ENCODE measurements around the gene DZANK1. TPM values are rescaled to one million over a fixed set of nuclear protein-coding genes. Genes with fewer than 3 reads are reported as not detected.
"Not testable (repeated sequence)": the region's sequence is repeated elsewhere in the genome, so short reads cannot be mapped to it uniquely, and the experiment has no call there.

DZANK1 gene
- total RNA-seq, 1 donor from 2014 or later = 7.1 TPM

GRCh38 chr20:18377896-18378481, 88.8 kb downstream of the DZANK1 start:
- no peak for DNase-seq (ENCODE audit: low spot score)

- DNase-seq (ENCODE audit: low spot score) = not testable (repeated sequence)
Observed at GRCh38 chr20:18375551-18375950, 91.3 kb downstream of the DZANK1 start.

GRCh38 chr20:18372296-18372695, 94.5 kb downstream of the DZANK1 start:
- no peak for DNase-seq (ENCODE audit: low spot score)

GRCh38 chr20:18364768-18365167, 102.1 kb downstream of the DZANK1 start:
- DNase-seq (ENCODE audit: low spot score) = no peak

- no peak for DNase-seq (ENCODE audit: low spot score)
Observed at GRCh38 chr20:18363708-18364107, 103.1 kb downstream of the DZANK1 start.

- no peak for DNase-seq (ENCODE audit: low spot score)
Observed at GRCh38 chr20:18362916-18363315, 103.9 kb downstream of the DZANK1 start.

- no peak for DNase-seq (ENCODE audit: low spot score)
Observed at GRCh38 chr20:18361678-18362077, 105.2 kb downstream of the DZANK1 start.

- no peak for DNase-seq (ENCODE audit: low spot score)
Observed at GRCh38 chr20:18360635-18361034, 106.2 kb downstream of the DZANK1 start.

GRCh38 chr20:18359854-18360253, 107.0 kb downstream of the DZANK1 start:
- DNase-seq (ENCODE audit: low spot score) = no peak

GRCh38 chr20:18349749-18350148, 117.1 kb downstream of the DZANK1 start:
- not testable (repeated sequence) for DNase-seq (ENCODE audit: low spot score)

Other genes with a start within 250 kb of the DZANK1 start
- 17.3 TPM for gene ZNF133, start 178.5 kb downstream of the DZANK1 start, total RNA-seq
- gene POLR3F, start 360 bp upstream of the DZANK1 start, total RNA-seq = 9.7 TPM
- 10.7 TPM for gene RBBP9, start 30.2 kb upstream of the DZANK1 start, total RNA-seq
- 63.2 TPM for gene SEC23B, start 40.9 kb upstream of the DZANK1 start, total RNA-seq
- gene SMIM26, start 100.4 kb upstream of the DZANK1 start, total RNA-seq = 59.4 TPM
- gene DTD1, start 121.0 kb upstream of the DZANK1 start, total RNA-seq = 30.6 TPM